T-helper 9 cell (primary cell): ENCODE measurements around the gene ME1.
"Not testable (repeated sequence)": the region's sequence is repeated elsewhere in the genome, so short reads cannot be mapped to it uniquely, and the experiment has no call there.

Experiments used
- DNase-seq: peaks from one replicate; pipeline ENCODE4 v3.0.0-alpha.2; 2020
- total RNA-seq, 2 donors: gene quantifications; one replicate each; lab custom pipeline; 2026; lab: John Stamatoyannopoulos, UW

The ME1 gene
- 1.0 to 1.7 reads per million in 2 donors for total RNA-seq

DNA sequence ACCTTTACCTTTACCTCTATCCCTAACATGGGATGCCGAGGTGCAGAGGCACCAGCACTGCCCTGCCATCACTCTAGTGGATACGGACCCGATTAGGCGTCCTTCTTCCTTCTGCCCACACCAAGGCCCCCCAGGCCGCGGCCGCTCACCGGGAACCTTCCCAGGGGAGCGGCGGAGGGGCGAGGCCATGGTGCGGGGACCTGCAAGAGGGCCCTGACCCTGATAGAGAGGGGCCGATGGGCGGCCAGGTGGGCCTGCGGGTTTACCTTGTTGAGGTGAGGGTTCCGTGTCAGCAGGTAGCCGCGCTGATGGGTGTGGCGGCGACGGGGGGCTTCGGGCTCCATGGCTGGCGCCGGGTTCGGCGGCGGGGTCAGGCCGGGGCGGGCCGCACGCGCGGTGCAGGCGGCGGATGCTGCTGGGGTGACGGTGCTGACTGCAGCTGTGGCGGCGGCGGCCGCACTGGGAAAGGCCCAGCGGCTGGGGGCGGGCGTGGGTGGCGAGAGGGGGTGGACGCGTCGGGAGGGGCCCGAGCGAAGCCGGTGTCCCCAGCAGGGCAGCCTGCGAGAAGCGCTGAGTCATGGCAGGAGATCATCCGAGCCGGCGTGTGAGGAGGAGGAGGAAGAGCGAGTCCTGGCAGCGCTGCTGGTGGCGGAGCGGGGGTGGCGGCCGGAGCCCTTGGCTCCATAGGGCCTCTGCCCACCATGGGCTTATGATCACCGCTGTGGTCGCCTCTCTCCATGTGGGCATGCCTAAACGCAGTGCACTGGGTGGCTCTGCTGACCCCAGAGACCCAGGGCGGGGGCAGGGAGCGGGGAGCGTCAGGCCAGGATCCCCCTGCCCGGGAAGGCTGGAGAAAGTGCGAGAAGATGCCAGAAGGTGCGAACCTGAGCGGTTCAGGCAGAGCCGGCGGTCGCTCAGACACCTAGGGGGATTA, at the start of gene ME1:
ME1 (minus strand) TSS at position 441 of the 934 bp plus-strand sequence; CDS start at position 344, 97 bp downstream.
- DNase-seq = peak; percentile 4

DNA sequence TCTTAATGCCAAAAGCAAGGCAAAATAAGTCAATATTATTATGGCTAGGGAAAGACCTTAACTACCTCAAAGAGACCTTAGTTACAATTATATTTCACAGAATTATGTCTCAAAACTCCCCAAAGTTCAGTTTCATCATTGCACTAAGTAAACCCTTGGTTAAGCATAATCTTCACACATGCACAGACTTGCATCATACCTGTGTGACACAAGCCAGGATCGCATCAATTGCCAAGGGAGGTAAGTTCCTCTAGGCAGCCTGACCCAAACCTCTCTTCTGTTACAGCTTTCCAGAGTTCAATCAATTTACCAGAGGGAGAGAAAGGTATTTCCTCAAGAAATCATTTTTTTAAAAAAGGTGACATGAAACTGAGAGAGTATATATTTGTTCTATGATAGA, 49.6 kb upstream of the ME1 start:
- DNase-seq = no peak

DNA sequence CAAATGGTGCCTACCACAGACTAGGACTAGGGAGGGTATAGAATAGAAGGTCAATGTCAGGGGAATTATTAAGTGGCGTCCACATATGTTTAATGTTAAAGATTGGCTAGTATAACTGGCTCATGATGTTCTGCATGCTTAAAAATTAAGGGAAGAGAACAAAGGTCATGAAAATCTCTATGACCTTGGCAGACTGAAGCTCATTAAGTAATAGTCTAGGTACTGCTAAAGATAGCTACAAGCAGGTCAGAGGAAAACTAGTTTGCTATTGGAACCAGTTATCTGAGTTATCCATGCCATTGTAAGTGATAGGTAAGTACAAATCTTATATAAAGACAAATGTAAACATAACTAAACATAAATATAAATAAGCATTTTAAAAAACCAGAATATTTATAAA, 48.5 kb upstream of the ME1 start:
- no peak for DNase-seq

GRCh38 chr6:83476971-83477370, 46.1 kb upstream of the ME1 start:
- DNase-seq = no peak

GRCh38 chr6:83474309-83474708, 43.5 kb upstream of the ME1 start:
- DNase-seq = no peak

GRCh38 chr6:83472767-83473166, 41.9 kb upstream of the ME1 start:
- no peak for DNase-seq

GRCh38 chr6:83470587-83470986, 39.7 kb upstream of the ME1 start:
- DNase-seq = no peak

GRCh38 chr6:83470001-83470400, 39.1 kb upstream of the ME1 start:
- DNase-seq = no peak

- no peak for DNase-seq
These were observed 36.8 kb upstream of the ME1 start for GRCh38 chr6:83467620-83468036.

GRCh38 chr6:83466328-83466727, 35.5 kb upstream of the ME1 start:
- no peak for DNase-seq

- no peak for DNase-seq
These were observed 33.7 kb upstream of the ME1 start for GRCh38 chr6:83464381-83465140.

DNA sequence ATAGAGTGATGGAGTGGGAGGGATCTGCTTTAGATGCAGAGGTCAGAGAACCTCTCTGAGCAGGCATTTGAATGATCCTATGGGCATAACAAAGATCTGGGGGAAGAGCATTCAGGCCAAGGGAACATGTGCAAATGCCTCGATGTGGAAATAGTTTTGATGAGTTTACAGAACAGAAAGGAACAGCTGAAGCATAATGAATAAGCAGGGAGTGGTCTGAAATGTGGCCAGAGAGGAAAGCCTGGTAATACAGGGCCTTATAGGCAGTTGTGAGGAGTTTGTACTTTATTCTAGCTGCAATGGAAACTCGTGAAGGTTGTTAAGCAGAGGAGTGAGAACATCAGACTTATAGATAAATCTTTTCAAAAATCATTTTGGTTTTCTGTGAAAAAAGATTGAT, 33.0 kb upstream of the ME1 start:
- DNase-seq = no peak

GRCh38 chr6:83462524-83462923, 31.7 kb upstream of the ME1 start:
- no peak for DNase-seq

DNA sequence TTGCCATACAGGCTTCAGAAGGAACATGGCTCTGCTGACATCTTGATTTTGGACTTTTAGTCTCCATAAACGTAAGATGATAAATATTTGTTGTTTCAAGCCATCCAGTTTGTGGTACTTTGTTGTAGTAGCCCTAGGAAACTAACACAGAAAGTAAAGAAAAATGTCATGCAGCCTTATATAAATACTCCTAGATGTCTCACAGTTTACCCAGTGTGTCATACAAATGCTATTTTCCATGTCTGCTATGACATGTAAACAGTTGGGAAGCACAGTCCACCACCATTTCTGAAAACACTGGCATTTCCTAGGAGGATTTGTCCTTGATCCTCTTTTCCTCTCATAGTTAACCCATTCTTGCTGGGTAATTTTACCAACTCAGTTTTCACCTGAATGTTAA, 30.6 kb upstream of the ME1 start:
- DNase-seq = no peak

GRCh38 chr6:83459663-83460062, 28.8 kb upstream of the ME1 start:
- no peak for DNase-seq

GRCh38 chr6:83450015-83450414, 19.2 kb upstream of the ME1 start:
- not testable (repeated sequence) for DNase-seq

- DNase-seq = not testable (repeated sequence)
These were observed 13.3 kb upstream of the ME1 start for GRCh38 chr6:83444086-83444699.

- no peak for DNase-seq
These were observed 12.7 kb upstream of the ME1 start for GRCh38 chr6:83443516-83443915.

DNA sequence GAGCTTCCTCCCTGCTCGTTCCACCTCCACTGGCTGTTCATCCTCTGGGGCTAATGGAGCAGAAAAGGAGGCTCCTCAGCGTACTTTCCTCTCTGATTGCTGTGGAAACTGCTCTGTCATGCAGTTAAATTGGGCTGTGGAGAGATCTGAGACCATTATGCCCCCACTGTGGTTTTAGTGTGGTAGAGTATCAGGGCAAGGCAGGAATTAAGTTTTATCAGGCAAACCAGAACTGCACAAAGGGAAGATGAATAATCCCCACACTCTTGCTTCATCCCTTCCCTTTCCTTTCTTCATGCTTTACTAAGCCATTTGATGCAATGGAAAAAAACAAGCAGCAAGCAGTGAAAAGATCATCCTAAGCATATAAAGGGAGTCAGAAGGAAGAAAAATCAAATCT, 11.9 kb upstream of the ME1 start:
- DNase-seq = no peak

- DNase-seq = no peak
These were observed 8.3 kb upstream of the ME1 start for GRCh38 chr6:83439201-83439600.

GRCh38 chr6:83436674-83437073, 5.8 kb upstream of the ME1 start:
- no peak for DNase-seq

- DNase-seq = no peak
These were observed 2.3 kb upstream of the ME1 start for GRCh38 chr6:83433177-83433576.

- no peak for DNase-seq
These were observed 1.8 kb upstream of the ME1 start for GRCh38 chr6:83432636-83433035.
